SK-N-MC (cell line): ENCODE data around the gene ST8SIA5.

ENCODE experiments used
- EZH2 ChIP-seq: fragments of 200-600 bp; sonication (generic); IDR thresholded peaks from one replicate; pipeline ENCODE4 v1.6.1; 2017; ENCODE audit warnings: antibody characterized with exemption
- FOXP2 ChIP-seq: optimal IDR thresholded peaks from 2 replicates; pipeline ENCODE3; 2011; ENCODE audit warnings: mild to moderate bottlenecking, moderate library complexity; ENCODE audit not compliant: insufficient read depth; ENCODE audit errors: extremely low read length, control extremely low read depth
- POLR2AphosphoS5 ChIP-seq: IDR thresholded peaks from 2 replicates; pipeline ENCODE4 v1.6.1; 2012; ENCODE audit warnings: mild to moderate bottlenecking, low read depth, low read length, borderline replicate concordance

- no peak for TF ChIP-seq EZH2
- no peak for TF ChIP-seq POLR2AphosphoS5
- no peak for TF ChIP-seq FOXP2
Observed at GRCh38 chr18:46668135-46668534, 88.7 kb downstream of the ST8SIA5 start.
